Mucosa of rectum (tissue), 2 donors: ENCODE results near the gene RRP1B.

Experiments
- H3K27ac ChIP-seq, 2 donors: one replicate each; pipeline ENCODE4 v1.7.0; 2013; ENCODE audit warnings: inconsistent platforms in 2 of 2, low read depth in 2 of 2, low read length in 2 of 2
- H3K27me3 ChIP-seq, 2 donors: one replicate each; pipeline ENCODE4 v1.7.0; 2013; ENCODE audit warnings: low read length in 2 of 2; ENCODE audit not compliant: control insufficient read depth in 2 of 2, insufficient read depth in 2 of 2
- H3K36me3 ChIP-seq, 2 donors: one replicate each; pipeline ENCODE4 v1.7.0; 2013; ENCODE audit warnings: low read length in 2 of 2; ENCODE audit not compliant: control insufficient read depth in 2 of 2, insufficient read depth in 2 of 2
- H3K4me1 ChIP-seq, 2 donors: one replicate each; pipeline ENCODE4 v1.7.0; 2013; ENCODE audit warnings: low read length in 2 of 2, mild to moderate bottlenecking in 1 of 2; ENCODE audit not compliant: control insufficient read depth in 2 of 2, insufficient read depth in 2 of 2
- H3K4me3 ChIP-seq, 2 donors: one replicate each; pipeline ENCODE4 v1.7.0; 2013; ENCODE audit warnings: low read length in 2 of 2
- H3K9ac ChIP-seq, 2 donors: one replicate each; pipeline ENCODE4 v1.7.0; 2013; ENCODE audit warnings: low read length in 2 of 2, low read depth in 1 of 2, mild to moderate bottlenecking in 1 of 2
- H3K9me3 ChIP-seq, 2 donors: one replicate each; pipeline ENCODE4 v1.7.0; 2013; ENCODE audit warnings: low read length in 2 of 2; ENCODE audit not compliant: control insufficient read depth in 2 of 2
- donor health status: healthy.
- donor health status: Normal muscosa, but diverticular disease.

RRP1B gene

DNA sequence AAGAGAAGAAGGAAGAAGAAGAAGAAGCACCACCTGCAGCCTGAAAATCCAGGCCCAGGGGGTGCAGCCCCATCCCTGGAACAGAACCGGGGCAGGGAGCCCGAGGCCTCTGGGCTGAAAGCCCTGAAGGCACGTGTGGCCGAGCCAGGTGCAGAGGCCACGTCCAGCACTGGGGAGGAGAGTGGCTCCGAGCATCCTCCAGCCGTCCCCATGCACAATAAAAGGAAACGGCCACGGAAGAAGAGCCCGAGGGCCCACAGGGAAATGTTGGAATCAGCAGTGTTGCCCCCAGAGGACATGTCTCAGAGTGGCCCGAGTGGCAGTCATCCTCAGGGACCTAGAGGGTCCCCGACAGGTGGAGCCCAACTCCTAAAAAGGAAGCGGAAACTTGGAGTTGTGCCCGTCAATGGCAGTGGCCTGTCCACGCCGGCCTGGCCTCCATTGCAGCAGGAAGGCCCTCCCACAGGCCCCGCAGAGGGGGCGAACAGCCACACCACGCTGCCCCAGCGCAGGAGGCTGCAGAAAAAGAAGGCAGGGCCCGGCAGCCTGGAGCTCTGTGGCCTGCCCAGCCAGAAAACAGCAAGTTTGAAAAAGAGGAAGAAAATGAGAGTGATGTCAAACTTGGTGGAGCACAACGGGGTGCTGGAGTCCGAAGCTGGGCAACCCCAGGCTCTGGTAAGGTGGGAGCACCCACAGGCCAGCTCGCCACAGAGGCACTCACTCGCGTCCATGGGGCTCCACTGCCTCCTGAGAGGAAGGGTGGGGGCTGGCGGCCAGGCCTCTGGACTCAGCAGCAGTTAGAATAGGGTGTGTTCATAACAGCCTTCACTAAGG lies 28.4 kb downstream of the RRP1B start:
- no peaks in the 10 kb centered on the region for H3K4me1 ChIP-seq
- H3K27me3 ChIP-seq: no peaks in the 10 kb centered on the region
- H3K27ac ChIP-seq: no peak overlapping the region
- H3K36me3 ChIP-seq: peaks cover 48 to 69% of the 10 kb centered on the region in 2 donors
- H3K9me3 ChIP-seq: no peaks in the 10 kb centered on the region
- no peak overlapping the region for H3K4me3 ChIP-seq
- no peak overlapping the region for H3K9ac ChIP-seq

- H3K4me1 ChIP-seq: no peaks in the 10 kb centered on the region
- no peak overlapping the region for H3K4me3 ChIP-seq
- H3K9me3 ChIP-seq: no peaks in the 10 kb centered on the region
- no peak overlapping the region for H3K27ac ChIP-seq
- no peaks in the 10 kb centered on the region for H3K27me3 ChIP-seq
- no peak overlapping the region for H3K9ac ChIP-seq
- peaks cover 51 to 73% of the 10 kb centered on the region in 2 donors for H3K36me3 ChIP-seq
Measured at GRCh38 chr21:43688906-43689305, 29.5 kb downstream of the RRP1B start.

DNA sequence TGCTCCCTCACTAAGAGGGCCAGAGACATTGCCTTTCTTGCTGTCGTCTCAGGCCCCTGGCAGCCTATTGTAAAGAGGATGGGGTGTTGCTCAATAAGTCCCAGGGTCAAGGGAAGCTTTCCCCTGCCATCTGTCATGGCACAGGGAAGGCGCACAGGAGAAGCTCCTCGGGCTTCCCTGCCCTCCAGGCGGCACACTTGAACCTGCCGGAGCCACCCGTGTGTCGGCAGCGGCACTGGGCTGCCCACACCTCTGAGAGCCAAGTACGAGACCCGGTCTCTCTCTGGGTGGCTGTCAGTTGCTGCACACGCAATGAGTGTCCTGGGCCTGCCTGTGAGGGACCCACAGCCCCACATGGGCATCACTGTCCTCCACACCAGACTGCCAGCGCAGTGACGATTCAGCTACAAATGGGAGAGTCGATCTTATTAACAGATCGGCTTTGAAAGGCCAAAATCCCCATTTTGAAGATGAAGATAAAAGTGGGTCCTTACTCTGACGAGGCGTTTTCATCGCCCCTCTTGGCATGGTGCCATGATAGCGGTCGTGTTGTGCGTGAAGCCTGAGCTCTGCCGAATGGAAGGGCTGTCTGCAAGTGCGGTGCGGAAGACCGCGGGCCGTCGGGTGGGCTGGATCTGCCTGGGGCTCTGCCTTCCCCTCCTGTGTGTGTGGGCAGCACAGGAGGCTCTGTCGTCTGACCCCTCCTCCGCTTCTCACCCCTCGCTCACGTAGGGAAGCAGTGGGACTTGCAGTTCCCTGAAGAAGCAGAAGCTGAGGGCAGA lies 30.4 kb downstream of the RRP1B start:
- Histone ChIP-seq H3K36me3 (peaks cover 53 to 74% of the 10 kb centered on the region in 2 donors), H3K27me3 (no peaks in the 10 kb centered on the region), H3K9ac (no peak overlapping the region), H3K9me3 (no peaks in the 10 kb centered on the region), H3K4me3 (no peak overlapping the region), H3K27ac (no peak overlapping the region), H3K4me1 (no peaks in the 10 kb centered on the region)

DNA sequence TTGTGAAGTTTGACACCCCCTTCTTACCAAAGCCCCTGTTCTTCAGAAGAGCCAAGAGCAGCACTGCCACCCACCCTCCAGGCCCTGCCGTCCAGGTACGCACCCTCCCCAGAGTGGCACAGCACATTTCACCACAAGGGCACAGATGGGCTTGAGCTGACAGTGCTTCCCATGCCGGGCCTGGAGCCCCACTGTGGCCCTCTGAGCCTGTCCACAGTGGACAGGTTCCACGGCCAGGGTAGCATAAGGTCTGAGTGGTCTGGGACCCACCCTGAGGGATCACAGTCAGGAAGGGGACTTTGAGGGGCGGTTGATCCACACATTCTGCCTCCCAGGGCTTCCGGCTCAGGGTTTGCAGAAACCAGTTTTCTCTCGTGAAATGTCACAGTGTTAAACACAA lies 31.0 kb downstream of the RRP1B start:
- H3K36me3 ChIP-seq: peaks cover 49 to 70% of the 10 kb centered on the region in 2 donors
- H3K27ac ChIP-seq: no peak overlapping the region
- H3K4me1 ChIP-seq: no peaks in the 10 kb centered on the region
- H3K9me3 ChIP-seq: no peaks in the 10 kb centered on the region
- H3K27me3 ChIP-seq: no peaks in the 10 kb centered on the region
- no peak overlapping the region for H3K9ac ChIP-seq
- no peak overlapping the region for H3K4me3 ChIP-seq

DNA sequence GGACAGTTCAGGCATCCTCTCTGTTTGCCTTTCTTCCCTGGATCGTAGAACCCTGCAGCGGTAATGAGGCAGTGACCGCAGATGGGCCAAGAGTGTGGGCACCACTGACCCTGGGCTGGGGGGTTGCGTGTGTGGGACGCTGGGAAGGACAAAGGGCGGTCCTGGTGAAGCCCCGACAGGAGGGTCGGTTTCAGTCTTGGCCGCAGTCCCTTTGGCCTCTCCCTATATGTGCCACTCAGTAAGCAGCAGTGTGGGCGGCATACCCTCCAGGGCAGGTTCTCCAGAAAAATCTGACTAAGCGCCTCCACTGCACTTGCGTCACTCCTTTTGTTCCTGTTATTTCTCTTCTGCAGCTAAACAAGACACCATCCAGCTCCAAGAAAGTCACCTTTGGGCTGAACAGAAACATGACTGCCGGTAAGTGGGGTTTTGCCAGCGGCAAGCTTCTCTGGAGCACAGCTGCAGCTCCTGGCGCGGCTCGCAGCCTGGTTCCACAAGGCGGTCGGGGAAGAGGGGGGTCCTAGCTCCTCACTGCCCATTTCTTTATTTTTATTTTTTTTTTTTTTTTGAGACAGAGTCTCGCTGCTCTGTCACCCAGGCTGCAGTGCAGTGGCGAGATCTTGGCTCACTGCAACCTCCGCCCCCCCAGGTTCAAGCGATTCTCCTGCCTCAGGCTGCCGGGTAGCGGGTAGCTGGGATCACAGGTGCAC lies 31.9 kb downstream of the RRP1B start:
- H3K9ac ChIP-seq: no peak overlapping the region
- H3K4me1 ChIP-seq: no peaks in the 10 kb centered on the region
- no peaks in the 10 kb centered on the region for H3K27me3 ChIP-seq
- no peak overlapping the region for H3K27ac ChIP-seq
- H3K4me3 ChIP-seq: no peak overlapping the region
- no peaks in the 10 kb centered on the region for H3K9me3 ChIP-seq
- peaks cover 44 to 63% of the 10 kb centered on the region in 2 donors for H3K36me3 ChIP-seq

- H3K4me1 ChIP-seq: no peaks in the 10 kb centered on the region
- no peak overlapping the region for H3K27ac ChIP-seq
- no peaks in the 10 kb centered on the region for H3K9me3 ChIP-seq
- H3K27me3 ChIP-seq: no peaks in the 10 kb centered on the region
- peaks cover 38 to 58% of the 10 kb centered on the region in 2 donors for H3K36me3 ChIP-seq
- no peak overlapping the region for H3K4me3 ChIP-seq
- no peak overlapping the region for H3K9ac ChIP-seq
Measured at GRCh38 chr21:43691801-43692200, 32.4 kb downstream of the RRP1B start.

DNA sequence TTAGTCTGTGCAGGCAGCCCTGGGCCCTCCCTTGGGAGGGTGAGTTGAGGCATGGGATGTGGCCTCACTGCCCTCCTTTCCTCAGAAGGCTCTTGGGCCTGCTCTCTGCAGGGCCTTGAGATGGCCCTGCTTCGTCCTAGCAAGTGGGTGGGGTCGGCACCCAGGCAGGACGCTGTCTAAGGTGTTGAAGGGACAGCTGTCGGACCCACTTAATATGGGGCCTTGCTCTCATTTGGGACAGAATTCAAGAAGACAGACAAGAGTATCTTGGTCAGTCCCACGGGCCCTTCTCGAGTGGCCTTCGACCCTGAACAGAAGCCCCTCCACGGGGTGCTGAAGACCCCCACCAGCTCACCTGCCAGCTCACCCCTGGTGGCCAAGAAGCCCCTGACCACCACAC lies 33.6 kb downstream of the RRP1B start:
- no peaks in the 10 kb centered on the region for H3K4me1 ChIP-seq
- H3K9me3 ChIP-seq: no peaks in the 10 kb centered on the region
- H3K27ac ChIP-seq: no peak overlapping the region
- no peak overlapping the region for H3K4me3 ChIP-seq
- H3K36me3 ChIP-seq: peaks cover 31 to 47% of the 10 kb centered on the region in 2 donors
- no peak overlapping the region for H3K9ac ChIP-seq
- H3K27me3 ChIP-seq: no peaks in the 10 kb centered on the region

DNA sequence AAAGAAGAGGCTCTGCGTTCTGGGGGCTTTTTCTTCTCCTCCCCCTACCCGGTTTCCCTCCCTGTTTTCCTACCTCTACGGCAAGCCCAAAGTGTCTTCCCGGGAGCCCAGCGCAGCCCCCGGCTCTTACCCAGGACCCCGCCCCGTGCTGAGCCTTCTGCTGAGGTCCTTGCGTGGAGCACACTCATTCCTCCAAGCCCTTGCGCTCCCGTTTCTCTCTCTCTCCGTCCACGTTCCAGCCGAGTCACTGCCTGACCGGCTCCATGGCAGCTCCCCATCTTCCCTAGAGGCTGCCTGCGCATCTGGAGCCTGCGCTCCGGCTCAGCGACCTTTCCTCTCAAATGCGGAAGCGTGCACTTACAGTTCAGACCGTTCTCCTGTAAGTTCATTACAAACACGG lies 34.6 kb downstream of the RRP1B start:
- no peak overlapping the region for H3K9ac ChIP-seq
- H3K4me3 ChIP-seq: no peak overlapping the region
- no peaks in the 10 kb centered on the region for H3K9me3 ChIP-seq
- H3K36me3 ChIP-seq: peaks cover 31 to 38% of the 10 kb centered on the region in 2 donors
- H3K4me1 ChIP-seq: no peaks in the 10 kb centered on the region
- H3K27me3 ChIP-seq: no peaks in the 10 kb centered on the region
- H3K27ac ChIP-seq: no peak overlapping the region

GRCh38 chr21:43694437-43695079 lies 35.2 kb downstream of the RRP1B start:
- H3K9ac ChIP-seq: no peak overlapping the region
- no peak overlapping the region for H3K27ac ChIP-seq
- no peak overlapping the region for H3K4me3 ChIP-seq
- H3K27me3 ChIP-seq: no peaks in the 10 kb centered on the region
- no peaks in the 10 kb centered on the region for H3K9me3 ChIP-seq
- peaks cover 29 to 32% of the 10 kb centered on the region in 2 donors for H3K36me3 ChIP-seq
- no peaks in the 10 kb centered on the region for H3K4me1 ChIP-seq
